Tibial nerve (tissue), 4 donors: ENCODE data around the gene ZFYVE28. TPM values are rescaled to one million over a fixed set of nuclear protein-coding genes. Genes with fewer than 3 reads are reported as not detected.

ENCODE experiments used
- DNase-seq, 2 donors: peaks; one replicate each; pipeline ENCODE4 v3.0.0-alpha.2; 2019; ENCODE audit warnings: low spot score in 2 of 2
- H3K27ac ChIP-seq, 4 donors: fragments of 200-600 bp; sonication (generic) in 3 of 4; one replicate each; pipeline ENCODE4 v1.5.1; 2017 to 2019; ENCODE audit warnings: mild to moderate bottlenecking in 1 of 4
- H3K27me3 ChIP-seq, 2 donors: fragments of 200-600 bp; sonication (generic) in 1 of 2; one replicate each; pipeline versions ENCODE4 v1.5.1 to v1.6.0; 2017 to 2019
- H3K36me3 ChIP-seq, 3 donors: fragments of 200-600 bp; sonication (generic); one replicate each; pipeline ENCODE4 v1.5.1; 2018 to 2019
- H3K4me1 ChIP-seq, 4 donors: fragments of 200-600 bp; sonication (generic) in 3 of 4; one replicate each; pipeline ENCODE4 v1.5.1; 2017 to 2019
- H3K4me3 ChIP-seq, 4 donors: fragments of 200-600 bp; sonication (generic) in 3 of 4; one replicate each; pipeline ENCODE4 v1.5.1; 2017 to 2019; ENCODE audit warnings: mild to moderate bottlenecking in 1 of 4, moderate library complexity in 1 of 4
- H3K9me3 ChIP-seq, 4 donors: fragments of 200-600 bp; sonication (generic) in 3 of 4; one replicate each; pipeline ENCODE4 v1.5.1; 2017 to 2019
- EP300 ChIP-seq, 2 donors: sonication (generic); formaldehyde crosslinking; IDR thresholded peaks; one replicate each; pipeline ENCODE4 v1.6.1; 2017; ENCODE audit warnings: antibody characterized with exemption in 2 of 2, mild to moderate bottlenecking in 1 of 2
- POLR2A ChIP-seq, 2 donors: fragments of 450-650 bp; IDR thresholded peaks; one replicate each; pipeline ENCODE4 v1.6.1; 2017; ENCODE audit warnings: antibody characterized with exemption in 2 of 2, mild to moderate bottlenecking in 2 of 2, moderate library complexity in 2 of 2
- WGBS, 2 donors: methylation state at CpG; one replicate each; pipeline ENCODE4 v1.1.5; 2018; 5-methylcytosine and 5-hydroxymethylcytosine counted together
- total RNA-seq, 4 donors: library from RNA; depleted of rRNA; stranded (reverse); fragments of >200 nt; gene quantifications; one replicate each; pipeline ENCODE4 v1.1.0, GENCODE V29; 2016
- TF ChIP-seq, protein P1 (sequence below), 5 experiments: fragments of 200-600 bp in 3 of 5; fragments of 450-650 bp in 2 of 5; sonication (generic) in 3 of 5; IDR thresholded peaks; one replicate each; pipeline ENCODE4 v1.5.1; 2016 to 2019; ENCODE audit warnings: antibody characterized with exemption in 5 of 5, mild to moderate bottlenecking in 3 of 5, moderate library complexity in 2 of 5

ZFYVE28 gene
- total RNA-seq, 4 donors from 2014 or later = 16.2 to 44.4 (median 26.5) TPM

GRCh38 chr4:2449051-2449450, 30.6 kb upstream of the ZFYVE28 start:
- Histone ChIP-seq H3K27ac (no peak overlapping the region), H3K9me3 (no peaks in the 10 kb centered on the region), H3K36me3 (no peaks in the 10 kb centered on the region), H3K4me3 (no peak overlapping the region), H3K27me3 (no peaks in the 10 kb centered on the region), H3K4me1 (no peaks in the 10 kb centered on the region)
- DNase-seq = no peak
- no peak for TF ChIP-seq POLR2A (IDR thresholded peaks at IDR 0.05)
- TF ChIP-seq, protein P1, sequence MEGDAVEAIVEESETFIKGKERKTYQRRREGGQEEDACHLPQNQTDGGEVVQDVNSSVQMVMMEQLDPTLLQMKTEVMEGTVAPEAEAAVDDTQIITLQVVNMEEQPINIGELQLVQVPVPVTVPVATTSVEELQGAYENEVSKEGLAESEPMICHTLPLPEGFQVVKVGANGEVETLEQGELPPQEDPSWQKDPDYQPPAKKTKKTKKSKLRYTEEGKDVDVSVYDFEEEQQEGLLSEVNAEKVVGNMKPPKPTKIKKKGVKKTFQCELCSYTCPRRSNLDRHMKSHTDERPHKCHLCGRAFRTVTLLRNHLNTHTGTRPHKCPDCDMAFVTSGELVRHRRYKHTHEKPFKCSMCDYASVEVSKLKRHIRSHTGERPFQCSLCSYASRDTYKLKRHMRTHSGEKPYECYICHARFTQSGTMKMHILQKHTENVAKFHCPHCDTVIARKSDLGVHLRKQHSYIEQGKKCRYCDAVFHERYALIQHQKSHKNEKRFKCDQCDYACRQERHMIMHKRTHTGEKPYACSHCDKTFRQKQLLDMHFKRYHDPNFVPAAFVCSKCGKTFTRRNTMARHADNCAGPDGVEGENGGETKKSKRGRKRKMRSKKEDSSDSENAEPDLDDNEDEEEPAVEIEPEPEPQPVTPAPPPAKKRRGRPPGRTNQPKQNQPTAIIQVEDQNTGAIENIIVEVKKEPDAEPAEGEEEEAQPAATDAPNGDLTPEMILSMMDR (IDR thresholded peaks at IDR 0.05) = no peak
- TF ChIP-seq EP300 (IDR thresholded peaks at IDR 0.05) = no peak
- 89 to 91% methylated on average over 9 to 11 of the region's 11 CpGs for WGBS, 2 donors

- Histone ChIP-seq H3K27me3 (no peaks in the 10 kb centered on the region), H3K4me1 (no peaks in the 10 kb centered on the region), H3K27ac (no peak overlapping the region), H3K36me3 (no peaks in the 10 kb centered on the region), H3K9me3 (no peaks in the 10 kb centered on the region), H3K4me3 (no peak overlapping the region)
- DNase-seq = no peak
- WGBS, 2 donors = 87 to 93% methylated on average over 7 of the region's 7 CpGs
- no peak for TF ChIP-seq POLR2A (IDR thresholded peaks at IDR 0.05)
- TF ChIP-seq, protein P1 (IDR thresholded peaks at IDR 0.05) = no peak
- TF ChIP-seq EP300 (IDR thresholded peaks at IDR 0.05) = no peak
Observed at GRCh38 chr4:2448589-2448988, 30.1 kb upstream of the ZFYVE28 start.

DNA sequence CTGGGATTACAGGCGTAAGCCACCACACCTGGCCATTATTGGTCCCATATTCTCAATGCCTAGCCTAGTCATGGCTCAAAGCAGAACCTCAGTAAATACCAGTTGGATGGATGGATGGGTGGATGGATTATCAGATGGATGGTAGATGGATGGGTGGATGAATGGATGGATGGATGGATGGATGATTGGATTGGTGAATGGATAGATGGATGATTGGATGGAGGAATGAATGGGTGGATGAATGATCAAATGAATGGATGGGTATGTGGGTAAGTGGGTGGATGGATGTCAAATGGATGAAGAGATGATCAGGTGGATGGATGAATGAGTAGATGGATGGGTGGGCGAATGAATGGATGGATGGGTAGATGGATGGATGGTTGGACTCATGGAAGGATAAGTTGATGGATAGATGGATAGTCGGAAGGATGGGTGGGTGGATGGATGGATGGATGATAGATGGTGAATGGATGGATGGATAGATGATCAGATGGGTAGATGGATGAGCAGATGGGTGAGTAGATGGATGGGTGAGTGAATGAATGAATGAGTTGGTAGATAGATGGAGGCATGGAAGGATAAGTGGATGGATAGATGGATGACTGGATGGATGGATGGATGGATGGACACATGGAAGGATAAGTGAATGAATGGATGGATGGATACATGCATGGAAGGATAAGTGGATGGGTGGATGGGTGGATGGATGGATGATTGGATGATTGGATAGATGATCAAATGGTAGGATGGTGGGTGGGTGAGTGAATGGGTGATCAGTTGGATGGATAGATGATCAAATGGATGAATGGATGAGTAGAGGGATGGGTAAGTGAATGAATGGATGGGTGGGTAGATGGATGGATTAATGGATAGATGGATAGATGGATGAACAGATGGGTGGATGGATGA, 28.5 kb upstream of the ZFYVE28 start:
- Histone ChIP-seq H3K36me3 (no peaks in the 10 kb centered on the region), H3K9me3 (no peaks in the 10 kb centered on the region), H3K4me3 (no peak overlapping the region), H3K27me3 (no peaks in the 10 kb centered on the region), H3K4me1 (no peaks in the 10 kb centered on the region), H3K27ac (no peak overlapping the region)
- DNase-seq = no peak
- TF ChIP-seq EP300 (IDR thresholded peaks at IDR 0.05) = no peak
- no peak for TF ChIP-seq POLR2A (IDR thresholded peaks at IDR 0.05)
- TF ChIP-seq, protein P1 (IDR thresholded peaks at IDR 0.05) = no peak
- 91 to 93% methylated on average over 3 of the region's 3 CpGs for WGBS, 2 donors

DNA sequence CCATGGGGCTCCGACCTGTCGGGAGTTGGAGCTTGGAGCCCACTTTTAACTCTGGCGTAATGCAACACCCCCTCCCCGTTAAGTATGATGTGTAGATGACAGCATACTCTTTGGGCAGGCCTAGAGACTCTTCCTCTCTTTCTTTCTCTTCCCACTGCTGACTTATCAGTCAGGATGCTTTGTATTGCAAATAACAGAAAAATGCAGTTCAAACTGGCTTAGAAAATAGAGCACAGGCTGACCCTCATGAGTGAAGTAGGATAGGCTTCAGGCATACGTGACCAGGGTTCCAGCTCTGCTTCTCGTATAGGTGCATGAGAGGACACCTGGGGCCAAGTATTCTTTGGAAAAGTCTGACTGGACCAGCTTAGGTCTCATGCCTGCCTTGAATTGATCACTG, 27.1 kb upstream of the ZFYVE28 start:
- 88 to 91% methylated on average over 6 of the region's 6 CpGs for WGBS, 2 donors
- Histone ChIP-seq H3K4me1 (no peaks in the 10 kb centered on the region), H3K4me3 (no peak overlapping the region), H3K9me3 (no peaks in the 10 kb centered on the region), H3K27me3 (no peaks in the 10 kb centered on the region), H3K27ac (no peak overlapping the region), H3K36me3 (no peaks in the 10 kb centered on the region)
- TF ChIP-seq, protein P1 (IDR thresholded peaks at IDR 0.05) = no peak
- TF ChIP-seq EP300 (IDR thresholded peaks at IDR 0.05) = no peak
- TF ChIP-seq POLR2A (IDR thresholded peaks at IDR 0.05) = no peak
- no peak for DNase-seq

DNA sequence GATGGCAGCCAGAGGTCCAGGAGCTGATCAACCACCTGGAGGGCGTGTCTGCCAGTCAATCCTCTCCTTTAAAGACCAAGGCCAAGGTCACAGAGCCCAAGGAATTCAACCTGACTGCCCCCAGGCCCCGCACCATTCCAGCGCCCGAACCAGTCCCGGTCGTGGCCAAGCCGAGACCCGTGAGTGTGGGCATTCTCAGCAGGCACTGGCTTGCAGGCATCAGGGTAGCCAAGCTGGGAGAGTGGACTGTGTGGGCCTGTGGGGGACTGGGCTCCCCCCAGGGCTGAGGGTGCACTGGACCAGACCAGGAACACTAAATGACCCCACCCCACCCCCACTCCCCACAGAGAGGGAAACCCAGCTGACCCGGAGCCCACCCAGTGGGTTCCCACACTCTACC, 26.7 kb upstream of the ZFYVE28 start:
- no peak for TF ChIP-seq EP300 (IDR thresholded peaks at IDR 0.05)
- TF ChIP-seq POLR2A (IDR thresholded peaks at IDR 0.05) = no peak
- TF ChIP-seq, protein P1 (IDR thresholded peaks at IDR 0.05) = no peak
- H3K36me3 ChIP-seq = no peaks in the 10 kb centered on the region
- H3K9me3 ChIP-seq = no peaks in the 10 kb centered on the region
- 95 to 96% methylated on average over 9 of the region's 9 CpGs for WGBS, 2 donors
- H3K27ac ChIP-seq = no peak overlapping the region
- no peak overlapping the region for H3K4me3 ChIP-seq
- DNase-seq = no peak
- no peaks in the 10 kb centered on the region for H3K27me3 ChIP-seq
- no peaks in the 10 kb centered on the region for H3K4me1 ChIP-seq
